IMR-90 (cell line): ENCODE results near the gene AGXT. TPM values are rescaled to one million over a fixed set of nuclear protein-coding genes. Genes with fewer than 3 reads are reported as not detected.

Experiments
- ATAC-seq: fragments of 200-7000 bp; cut with Tn5 transposase; 2 replicates; pipeline ENCODE4 v1.9.1; 2020; ENCODE audit warnings: low read depth, mild to moderate bottlenecking, moderate library complexity
- BruUV-seq: library from RNA; stranded (reverse); fragments of 400-500 nt; replicated peaks from 2 replicates; lab custom pipeline; 2021; lab: Mats Ljungman, UMichigan
- CTCF ChIA-PET: fragments of 300-600 bp; formaldehyde crosslinking; extraction: SDS; loops from one replicate; lab custom pipeline; 2021; ENCODE audit warnings: antibody characterized with exemption; lab: Yijun Ruan, JAX
- POLR2A ChIA-PET: fragments of 300-600 bp; sonication (Branson Sonifier 250); formaldehyde crosslinking; loops from one replicate; lab custom pipeline; 2022; ENCODE audit warnings: antibody characterized with exemption; ENCODE audit not compliant: unreplicated experiment; lab: Charles Lee
- DNase-seq: peaks from one replicate; pipeline ENCODE4 v3.0.0; 2013
- H2AFZ ChIP-seq: replicated peaks from 2 replicates; pipeline ENCODE3; 2013; ENCODE audit warnings: low read length, mild to moderate bottlenecking; ENCODE audit not compliant: poor library complexity
- H2AK5ac ChIP-seq: 2 replicates; pipeline ENCODE4 v1.6.1; 2013; ENCODE audit warnings: low read depth, low read length, inconsistent platforms
- H2AK9ac ChIP-seq: replicated peaks from 2 replicates; pipeline ENCODE3; 2013; ENCODE audit warnings: mild to moderate bottlenecking, low read depth, low read length, moderate library complexity; ENCODE audit not compliant: poor library complexity
- H2BK120ac ChIP-seq: 2 replicates; pipeline ENCODE4 v1.6.1; 2013; ENCODE audit warnings: low read depth, low read length, inconsistent platforms
- H2BK15ac ChIP-seq: 3 replicates; pipeline ENCODE4 v1.6.1; 2013; ENCODE audit warnings: low read depth, low read length, inconsistent platforms
- H2BK20ac ChIP-seq: 2 replicates; pipeline ENCODE4 v1.6.1; 2013; ENCODE audit warnings: low read depth, mild to moderate bottlenecking, inconsistent platforms, low read length, moderate library complexity
- H2BK5ac ChIP-seq: 2 replicates; pipeline ENCODE4 v1.6.1; 2013; ENCODE audit warnings: mild to moderate bottlenecking, low read depth, low read length, inconsistent platforms; ENCODE audit not compliant: poor library complexity, severe bottlenecking
- H3K14ac ChIP-seq: replicated peaks from 2 replicates; pipeline ENCODE4 v1.6.1; 2013; ENCODE audit warnings: low read depth, low read length, inconsistent platforms
- H3K18ac ChIP-seq: 2 replicates; pipeline ENCODE4 v1.6.1; 2013; ENCODE audit warnings: low read depth, low read length, control low read depth
- H3K23ac ChIP-seq: 2 replicates; pipeline ENCODE4 v1.6.1; 2013; ENCODE audit warnings: low read depth, low read length, inconsistent platforms
- H3K27ac ChIP-seq: 2 replicates; pipeline ENCODE4 v1.5.1; 2013; ENCODE audit warnings: mild to moderate bottlenecking, control low read depth, low read length; ENCODE audit not compliant: insufficient read depth
- H3K27me3 ChIP-seq: 2 replicates; pipeline ENCODE4 v1.6.1; 2013; ENCODE audit warnings: low read length; ENCODE audit not compliant: control insufficient read depth, insufficient read depth
- H3K36me3 ChIP-seq: 2 replicates; pipeline ENCODE4 v1.6.1; 2013; ENCODE audit warnings: low read length, mixed read lengths; ENCODE audit not compliant: control insufficient read depth, insufficient read depth
- H3K4ac ChIP-seq: 2 replicates; pipeline ENCODE4 v1.6.1; 2013; ENCODE audit warnings: low read depth, low read length, inconsistent platforms
- H3K4me1 ChIP-seq: 2 replicates; pipeline ENCODE4 v1.6.1; 2013; ENCODE audit warnings: low read length, mixed read lengths; ENCODE audit not compliant: control insufficient read depth, insufficient read depth
- H3K4me2 ChIP-seq: 2 replicates; pipeline ENCODE4 v1.6.1; 2013; ENCODE audit warnings: low read depth, mild to moderate bottlenecking, control low read depth, low read length, moderate library complexity
- H3K4me3 ChIP-seq: 2 replicates; pipeline ENCODE4 v1.5.1; 2013; ENCODE audit warnings: low read depth, mild to moderate bottlenecking, control low read depth, low read length, moderate library complexity; ENCODE audit not compliant: insufficient read depth
- H3K56ac ChIP-seq: 2 replicates; pipeline ENCODE4 v1.6.1; 2013; ENCODE audit warnings: low read length, inconsistent platforms; ENCODE audit not compliant: insufficient read depth; ENCODE audit errors: extremely low read depth
- H3K79me1 ChIP-seq, 2 experiments: 2 replicates each; pipeline ENCODE4 v1.6.1; 2013; ENCODE audit warnings: low read length in 2 of 2, inconsistent platforms in 1 of 2, low read depth in 1 of 2
- H3K9ac ChIP-seq: 2 replicates; pipeline ENCODE4 v1.6.1; 2013; ENCODE audit warnings: low read depth, low read length, control low read depth
- H3K9me1 ChIP-seq: 2 replicates; pipeline ENCODE4 v1.6.1; 2013; ENCODE audit warnings: low read length, inconsistent platforms; ENCODE audit not compliant: insufficient read depth
- H3K9me3 ChIP-seq: 2 replicates; pipeline ENCODE4 v1.6.1; 2013; ENCODE audit warnings: low read length; ENCODE audit not compliant: control insufficient read depth, insufficient read depth
- H4K20me1 ChIP-seq: 2 replicates; pipeline ENCODE4 v1.6.1; 2013; ENCODE audit warnings: low read length, inconsistent platforms; ENCODE audit not compliant: insufficient read depth
- H4K5ac ChIP-seq: 2 replicates; pipeline ENCODE4 v1.6.1; 2013; ENCODE audit warnings: mild to moderate bottlenecking, low read depth, low read length, control low read depth
- H4K8ac ChIP-seq, 2 experiments: 2 replicates each; pipeline ENCODE4 v1.6.1; 2013; ENCODE audit warnings: low read depth in 2 of 2, low read length in 2 of 2, control low read depth in 1 of 2, inconsistent platforms in 1 of 2
- H4K91ac ChIP-seq: 2 replicates; pipeline ENCODE4 v1.6.1; 2013; ENCODE audit warnings: low read depth, low read length, inconsistent platforms; ENCODE audit not compliant: insufficient read depth
- BHLHE40 ChIP-seq: fragments of 150-350 bp; IDR thresholded peaks from 2 replicates; pipeline ENCODE4 v1.6.1; 2016; ENCODE audit warnings: mild to moderate bottlenecking, low read depth, low read length
- CHD1 ChIP-seq: IDR thresholded peaks from 2 replicates; pipeline ENCODE4 v1.6.1; 2012; ENCODE audit warnings: low read depth, low read length, improper control_type of control experiment
- CTCF ChIP-seq: conservative IDR thresholded peaks from 2 replicates; pipeline ENCODE4 v1.5.1; 2012; ENCODE audit warnings: mild to moderate bottlenecking, low read depth, low read length, improper control_type of control experiment
- ELK1 ChIP-seq: fragments of 150-350 bp; IDR thresholded peaks from 2 replicates; pipeline ENCODE4 v1.6.1; 2016; ENCODE audit warnings: low read depth, mild to moderate bottlenecking, low read length, moderate library complexity, borderline replicate concordance
- FOS ChIP-seq: fragments of 150-350 bp; IDR thresholded peaks from 2 replicates; pipeline ENCODE4 v1.6.1; 2016; ENCODE audit warnings: low read depth, low read length
- MAFK ChIP-seq: IDR thresholded peaks from 2 replicates; pipeline ENCODE4 v1.6.1; 2012; ENCODE audit warnings: low read depth, low read length, improper control_type of control experiment
- MAZ ChIP-seq: IDR thresholded peaks from 2 replicates; pipeline ENCODE4 v1.6.1; 2012; ENCODE audit warnings: low read depth, mild to moderate bottlenecking, low read length, improper control_type of control experiment, moderate library complexity, borderline replicate concordance
- MXI1 ChIP-seq: IDR thresholded peaks from 2 replicates; pipeline ENCODE4 v1.6.1; 2012; ENCODE audit warnings: low read depth, mild to moderate bottlenecking, low read length, moderate library complexity, borderline replicate concordance
- NFE2L2 ChIP-seq: fragments of 150-350 bp; IDR thresholded peaks from 2 replicates; pipeline ENCODE4 v1.6.1; 2016; ENCODE audit warnings: low read depth, mild to moderate bottlenecking, low read length
- RAD21 ChIP-seq: IDR thresholded peaks from 2 replicates; pipeline ENCODE4 v1.6.1; 2012; ENCODE audit warnings: low read length, improper control_type of control experiment
- SMC3 ChIP-seq: fragments of 150-350 bp; IDR thresholded peaks from 2 replicates; pipeline ENCODE4 v1.6.1; 2016; ENCODE audit warnings: low read depth, mild to moderate bottlenecking, antibody characterized with exemption, low read length, moderate library complexity
- WGBS, 2 experiments: methylation state at CpG; one replicate each; pipeline versions ENCODE4 v1.1.5 to v1.1.7; 2013; ENCODE audit warnings: missing lambda C conversion rate in 2 of 2; ENCODE audit not compliant: insufficient read length in 1 of 2; ENCODE audit errors: extremely low coverage in 2 of 2; 5-methylcytosine and 5-hydroxymethylcytosine counted together
- dilution Hi-C: fragments of 300-500 bp; cut with HindIII; formaldehyde crosslinking; loops from one replicate; pipeline ENCODE4 v1.14.3; 2018; ENCODE audit warnings: low sequenced_read_pairs; ENCODE audit not compliant: unreplicated experiment
- in situ Hi-C: fragments of 300-500 bp; cut with MboI; formaldehyde crosslinking; loops from 3 replicates; pipeline ENCODE4 v1.14.3; 2019; ENCODE audit warnings: low sequenced_read_pairs, inconsistent platforms, mixed read lengths
- intact Hi-C: fragments of 100-400 bp; cut with micrococcal nuclease; formaldehyde crosslinking; loops from 2 replicates; pipeline ENCODE4 v1.10.0; 2022
- polyA plus RNA-seq, 3 experiments: library from polyadenylated mRNA; depleted of rRNA; stranded (reverse); fragments of >200 nt; gene quantifications; 2 replicates each; pipeline ENCODE4 v1.2.3, GENCODE V29; 2012; ENCODE audit warnings: low replicate concordance in 1 of 3
- total RNA-seq: library from RNA; depleted of rRNA; stranded (reverse); fragments of >200 nt; gene quantifications from 2 replicates; pipeline ENCODE4 v1.2.3, GENCODE V29; 2012
- TF ChIP-seq, protein P1 (sequence below): fragments of 150-350 bp; IDR thresholded peaks from 2 replicates; pipeline ENCODE4 v1.6.1; 2017; ENCODE audit warnings: mild to moderate bottlenecking, antibody characterized with exemption, low read length, low read depth

Gene AGXT
- total and polyA plus RNA-seq, 2 of the 4 experiments (the other 2 are of a cell fraction): not detected

- Histone ChIP-seq H3K9me3 (no peaks in the 10 kb centered on the region), H2AK5ac (no peak overlapping the region), H2AK9ac (no peak overlapping the region), H3K27ac (no peak overlapping the region), H4K91ac (no peak overlapping the region), H3K14ac (no peak overlapping the region), H2BK20ac (no peak overlapping the region), H4K8ac (no peak overlapping the region), H3K4me2 (no peak overlapping the region), H3K4ac (no peak overlapping the region), H3K23ac (no peak overlapping the region), H3K9me1 (no peaks in the 10 kb centered on the region), H3K79me1 (no peaks in the 10 kb centered on the region), H3K36me3 (no peaks in the 10 kb centered on the region), H3K9ac (no peak overlapping the region), H2AFZ (no peak overlapping the region), H4K20me1 (no peaks in the 10 kb centered on the region), H3K4me1 (no peaks in the 10 kb centered on the region; the same call in 1 of the 2 replicates), H3K4me3 (no peak overlapping the region), H2BK5ac (no peak overlapping the region), H3K27me3 (peaks cover 5% of the 10 kb centered on the region; the same call in 1 of the 2 replicates), H3K18ac (no peak overlapping the region), H4K5ac (no peak overlapping the region), H3K56ac (no peak overlapping the region), H2BK120ac (no peak overlapping the region), H2BK15ac (no peak overlapping the region)
- no peak for DNase-seq
- no TSS peak for BruUV-seq
- TF ChIP-seq CHD1 (no peak), NFE2L2 (no peak), SMC3 (no peak), FOS (no peak), CTCF (no peak), BHLHE40 (no peak), MAFK (no peak), MAZ (no peak), MXI1 (no peak), ELK1 (no peak), RAD21 (no peak)
- TF ChIP-seq, protein P1, sequence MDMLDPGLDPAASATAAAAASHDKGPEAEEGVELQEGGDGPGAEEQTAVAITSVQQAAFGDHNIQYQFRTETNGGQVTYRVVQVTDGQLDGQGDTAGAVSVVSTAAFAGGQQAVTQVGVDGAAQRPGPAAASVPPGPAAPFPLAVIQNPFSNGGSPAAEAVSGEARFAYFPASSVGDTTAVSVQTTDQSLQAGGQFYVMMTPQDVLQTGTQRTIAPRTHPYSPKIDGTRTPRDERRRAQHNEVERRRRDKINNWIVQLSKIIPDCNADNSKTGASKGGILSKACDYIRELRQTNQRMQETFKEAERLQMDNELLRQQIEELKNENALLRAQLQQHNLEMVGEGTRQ: no peak
- POLR2A ChIA-PET: no interaction called here
- CTCF ChIA-PET: no interaction called here
- no peak for ATAC-seq
- intact Hi-C loops (no loop called here), dilution Hi-C loops (no loop called here), in situ Hi-C loops (no loop called here)
- WGBS, 2 experiments: no CpG with 5 or more reads among the region's 9 CpGs
These were observed 25.4 kb downstream of the AGXT start for GRCh38 chr2:240894006-240894405.
